RWPE1 (cell line): ENCODE measurements around the gene HINT2.

Source experiments
- CTCF ChIA-PET: fragments of 350-600 bp; sonication (Branson Sonifier 250); formaldehyde crosslinking; extraction: SDS; loops from one replicate; lab custom pipeline; 2021; lab: Yijun Ruan, JAX
- POLR2A ChIA-PET: fragments of 400-600 bp; formaldehyde crosslinking; extraction: SDS; loops from one replicate; lab custom pipeline; 2020; ENCODE audit warnings: antibody characterized with exemption; ENCODE audit not compliant: low non-redundant PET; lab: Yijun Ruan, JAX
- DNase-seq: peaks from one replicate; pipeline ENCODE4 v3.0.0; 2012; ENCODE audit warnings: low spot score
- H3K27ac ChIP-seq: fragments of 450-650 bp; 2 replicates; pipeline ENCODE4 v1.5.1; 2017
- TF ChIP-seq, protein P1 (sequence below): fragments of 450-650 bp; conservative IDR thresholded peaks from 2 replicates; pipeline ENCODE4 v1.5.1; 2017; ENCODE audit warnings: low read depth, mild to moderate bottlenecking

Gene HINT2

DNA sequence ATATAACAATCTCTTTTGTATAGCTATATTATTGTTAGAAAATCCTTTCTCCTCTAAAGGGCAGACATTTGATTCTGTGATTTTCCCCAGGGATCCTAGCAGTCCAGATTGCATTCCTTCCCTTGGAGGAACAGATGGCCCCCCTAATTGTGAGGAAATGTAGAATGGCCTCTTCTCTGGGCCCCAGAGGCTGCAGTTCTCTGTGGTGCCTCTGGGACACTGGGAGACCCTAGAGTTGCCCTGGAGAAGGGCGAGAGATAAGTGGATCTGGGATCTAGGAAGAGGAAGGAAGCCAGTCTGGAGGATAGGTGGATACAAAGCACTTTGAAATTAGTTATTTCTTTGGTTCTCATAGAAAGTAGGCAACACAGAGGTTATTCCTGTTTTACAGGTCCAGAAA is 1.9 kb upstream of the HINT2 start:
- ChIA-PET POLR2A (no interaction called here), CTCF (no interaction called here)
- TF ChIP-seq, protein P1, sequence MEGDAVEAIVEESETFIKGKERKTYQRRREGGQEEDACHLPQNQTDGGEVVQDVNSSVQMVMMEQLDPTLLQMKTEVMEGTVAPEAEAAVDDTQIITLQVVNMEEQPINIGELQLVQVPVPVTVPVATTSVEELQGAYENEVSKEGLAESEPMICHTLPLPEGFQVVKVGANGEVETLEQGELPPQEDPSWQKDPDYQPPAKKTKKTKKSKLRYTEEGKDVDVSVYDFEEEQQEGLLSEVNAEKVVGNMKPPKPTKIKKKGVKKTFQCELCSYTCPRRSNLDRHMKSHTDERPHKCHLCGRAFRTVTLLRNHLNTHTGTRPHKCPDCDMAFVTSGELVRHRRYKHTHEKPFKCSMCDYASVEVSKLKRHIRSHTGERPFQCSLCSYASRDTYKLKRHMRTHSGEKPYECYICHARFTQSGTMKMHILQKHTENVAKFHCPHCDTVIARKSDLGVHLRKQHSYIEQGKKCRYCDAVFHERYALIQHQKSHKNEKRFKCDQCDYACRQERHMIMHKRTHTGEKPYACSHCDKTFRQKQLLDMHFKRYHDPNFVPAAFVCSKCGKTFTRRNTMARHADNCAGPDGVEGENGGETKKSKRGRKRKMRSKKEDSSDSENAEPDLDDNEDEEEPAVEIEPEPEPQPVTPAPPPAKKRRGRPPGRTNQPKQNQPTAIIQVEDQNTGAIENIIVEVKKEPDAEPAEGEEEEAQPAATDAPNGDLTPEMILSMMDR: no peak
- H3K27ac ChIP-seq: no peak overlapping the region
- no peak for DNase-seq

DNA sequence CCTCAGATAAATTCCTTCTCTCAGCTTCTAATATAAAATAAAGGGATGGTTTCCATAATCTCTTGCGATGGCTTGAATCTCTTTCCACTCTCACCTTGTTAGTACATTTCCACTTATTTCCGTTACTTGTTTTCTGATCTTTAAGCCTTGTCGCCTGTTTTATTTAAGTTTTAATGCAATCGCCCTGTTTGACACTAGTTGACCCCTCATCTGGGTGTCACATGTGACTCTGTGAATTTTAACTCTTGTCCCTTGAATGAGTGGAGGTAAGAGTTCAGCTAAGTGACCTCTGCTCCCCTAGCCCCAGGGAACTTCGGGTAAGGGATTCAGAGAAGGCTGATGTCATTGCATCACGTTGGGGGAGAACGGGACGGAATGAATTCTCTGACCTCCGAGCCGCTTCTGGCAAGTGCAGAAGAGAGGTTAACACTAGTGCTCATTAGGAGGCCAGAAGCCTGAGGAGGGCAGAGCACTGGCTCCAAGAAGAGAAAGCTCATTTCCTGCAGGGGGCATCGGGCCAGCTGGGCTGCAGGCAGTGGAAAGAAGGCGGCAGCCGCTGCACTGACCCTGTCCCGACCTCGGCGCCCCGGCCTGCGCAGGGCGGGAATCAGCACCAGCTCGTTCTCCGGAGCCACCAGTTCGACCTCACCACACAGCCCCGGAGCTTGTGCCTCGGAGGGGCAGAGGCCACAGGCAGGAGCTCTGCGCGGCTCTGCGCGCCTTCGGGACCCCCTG is 569 bp downstream of the HINT2 start:
- CTCF ChIA-PET: interaction anchor here (0.6 to 1.8 kb wide), 9 partner anchors 12 to 580 kb away, joined by 3 to 8 read pairs (median 4); no protein-coding TSS in a partner anchor

DNA sequence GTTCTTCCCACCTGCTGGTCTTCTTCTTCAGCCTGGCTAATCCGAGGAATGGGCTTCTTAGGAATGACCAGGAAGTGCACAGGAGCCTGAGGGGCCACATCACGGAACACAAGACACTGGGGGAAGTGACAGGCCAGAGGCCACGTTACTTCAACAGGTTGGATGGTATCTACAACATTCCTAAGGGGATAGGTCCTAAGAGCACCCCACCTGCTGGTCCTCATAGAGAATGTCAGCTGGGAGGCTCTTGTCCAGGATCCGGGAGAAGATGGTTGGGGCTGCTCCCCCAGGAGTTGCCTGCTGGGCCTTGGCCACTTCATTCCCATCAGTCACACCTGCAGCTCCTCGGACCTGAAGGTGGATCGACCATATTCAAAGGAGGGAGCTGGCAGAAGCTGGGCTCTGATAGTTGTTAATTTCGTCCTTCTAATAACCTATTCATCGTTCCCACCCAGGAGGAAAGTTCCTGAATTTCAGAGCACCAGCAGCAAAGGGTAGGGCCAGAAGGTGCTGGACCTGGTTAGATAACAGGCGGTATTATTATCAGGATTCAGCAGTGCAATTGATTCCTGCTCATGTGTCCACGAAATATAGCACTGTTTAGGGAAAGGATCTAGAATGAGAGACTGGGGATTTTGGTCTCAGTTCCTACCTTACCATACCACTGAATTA is 1.3 kb downstream of the HINT2 start:
- POLR2A ChIA-PET: no interaction called here
- CTCF ChIA-PET: interaction anchor here (0.7 to 1.8 kb wide), 7 partner anchors 13 to 579 kb away, joined by 3 to 8 read pairs (median 4); no protein-coding TSS in a partner anchor
- peak; percentile 45 for DNase-seq
- TF ChIP-seq, protein P1: no peak; the same call in 1 of the 2 replicates
- peak overlapping the region; percentile 40 for H3K27ac ChIP-seq

More for the DNA sequence above, 569 bp downstream of the HINT2 start:
- TF ChIP-seq, protein P1: no peak; the same call in 1 of the 2 replicates
- DNase-seq: peak; percentile 64
- peak overlapping the region; percentile 98 for H3K27ac ChIP-seq
- POLR2A ChIA-PET: no interaction called here

DNA sequence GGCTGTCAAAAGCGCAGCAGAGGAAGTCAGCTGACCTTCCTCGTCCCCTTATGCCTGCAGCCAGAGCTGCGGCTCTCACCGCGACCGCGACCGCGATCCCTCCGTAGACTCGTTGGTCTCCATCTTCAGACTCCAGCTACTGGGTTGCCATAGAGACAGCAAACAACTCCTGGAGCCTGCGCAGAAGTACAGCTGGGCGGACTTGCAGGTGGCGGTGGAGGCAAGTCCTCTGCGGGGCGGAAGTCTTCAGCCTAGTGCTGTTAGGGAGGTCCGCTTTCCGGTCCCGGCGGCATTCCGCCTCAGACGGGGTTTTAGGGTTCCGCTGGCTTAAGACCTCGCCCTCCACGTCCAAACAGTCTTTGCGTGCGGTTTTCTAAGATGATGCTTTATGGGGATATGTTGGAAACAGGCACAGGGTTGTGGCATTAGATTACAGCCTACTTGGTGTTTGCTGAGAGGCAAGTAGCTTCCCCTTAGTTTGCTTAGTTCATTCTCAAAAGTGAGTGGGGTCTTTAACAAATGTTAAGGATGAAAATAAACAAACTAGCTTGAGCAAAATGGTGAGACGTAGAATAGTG is 2.7 kb downstream of the HINT2 start, which contains the start of gene SPAG8:
Gene SPAG8 (minus strand): TSS at position 238 of the 578 bp plus-strand sequence. CDS start 115 bp downstream, at position 123.
- ChIA-PET POLR2A (no interaction called here), CTCF (interaction anchor here (0.6 kb wide), 1 partner anchor 1422 kb away, joined by 4 read pairs; no protein-coding TSS in a partner anchor)
- TF ChIP-seq, protein P1: no peak
- peak; percentile 93 for DNase-seq
- peak within 1 kb of the TSS; percentile 63 for H3K27ac ChIP-seq

DNA sequence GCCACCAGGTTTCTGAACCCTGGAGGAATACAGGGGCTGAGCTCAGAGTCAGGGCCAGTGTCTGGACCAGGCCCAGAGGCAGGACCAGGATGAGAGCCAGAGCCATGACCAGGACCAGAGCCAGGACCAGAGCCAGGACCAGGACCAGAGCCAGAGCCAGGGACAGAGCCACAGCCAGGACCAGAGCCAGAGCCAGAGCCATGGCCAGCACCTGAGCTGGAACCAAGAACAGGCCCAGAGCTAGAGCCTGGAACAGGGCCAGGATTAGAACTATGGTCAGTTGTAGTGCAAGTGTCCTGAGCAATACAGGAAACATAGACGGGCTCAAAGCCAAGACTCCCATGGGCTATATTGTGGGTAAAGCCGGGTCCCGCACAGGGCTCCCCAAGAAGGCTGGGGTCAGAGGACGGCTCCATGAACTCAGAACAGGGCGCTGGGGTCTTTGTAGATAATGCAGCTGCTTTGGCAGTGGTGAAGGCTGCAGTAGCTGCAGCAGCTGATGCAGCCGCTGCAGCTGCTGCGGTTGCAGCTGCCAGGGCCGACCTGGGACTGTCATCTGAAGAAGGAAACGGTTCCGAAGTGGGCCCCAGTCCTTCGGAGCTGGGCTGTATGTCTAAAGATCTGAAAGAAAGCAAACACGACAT is 3.3 kb downstream of the HINT2 start:
- H3K27ac ChIP-seq: peak overlapping the region; percentile 63
- DNase-seq: no peak
- CTCF ChIA-PET: interaction anchor here (0.6 kb wide), 1 partner anchor 1423 kb away, joined by 4 read pairs; no protein-coding TSS in a partner anchor
- POLR2A ChIA-PET: interaction anchor here (0.6 kb wide), 1 partner anchor 79 kb away, joined by 3 read pairs; the partner anchor contains the start of gene CREB3
- TF ChIP-seq, protein P1: no peak
